Left cardiac atrium (tissue), 4 donors: ENCODE measurements around the gene RGL2. TPM values are rescaled to one million over a fixed set of nuclear protein-coding genes. Genes with fewer than 3 reads are reported as not detected.
A peak's percentile ranks its signal among the peaks of the same experiment; 100 is the strongest.

ENCODE experiments used
- ATAC-seq, 2 donors: fragments of 200-7000 bp; cut with Tn5 transposase; one replicate each; pipeline ENCODE4 v1.9.1; 2020; ENCODE audit warnings: mild to moderate bottlenecking in 2 of 2, moderate library complexity in 2 of 2
- DNase-seq: peaks from one replicate; pipeline ENCODE4 v3.0.0-alpha.2; 2020
- intact Hi-C, 2 donors: fragments of 100-400 bp; cut with DNase I; formaldehyde crosslinking; loops; one replicate each; pipeline versions ENCODE4 v1.14.1 to v1.15.1; 2022 to 2023
- microRNA-seq, 2 donors: library from miRNA; unstranded; fragments of <30 nt; microRNA quantifications; one replicate each; pipeline ENCODE4 v1.2.0, GENCODE V29; 2020
- total RNA-seq, 2 donors: library from RNA; stranded (reverse); fragmentation: NEBNext Ultra II Directional; extraction: Animal tissue kit (Norgen Biotek cat#: 25700); gene quantifications; one replicate each; pipeline ENCODE4 v1.2.1, GENCODE V29; 2021
- donor health status: DM: no; HTN: yes; CAD: no.
- donor health status: DM: no; HTN: yes; CAD: no; lungs with severe emphysema.
- donor health status: DM: yes; HTN: yes; CAD: no.
- donor health status: Dilated cardiomyopathy.

Gene RGL2
- total RNA-seq, 2 donors from 2014 or later = 48.5 to 54.3 TPM

GRCh38 chr6:33251395-33252012 is 47.2 kb downstream of the RGL2 start:
- intact Hi-C loops = no loop called here
- no peak for ATAC-seq

GRCh38 chr6:33250731-33251130 is 48.0 kb downstream of the RGL2 start:
- intact Hi-C loops = no loop called here
- ATAC-seq (no peak), DNase-seq (no peak)

More at GRCh38 chr6:33251395-33252012, 47.2 kb downstream of the RGL2 start:
- DNase-seq = no peak

GRCh38 chr6:33249732-33250630 is 48.8 kb downstream of the RGL2 start:
- intact Hi-C loops = loop anchor here (2.0 to 10.0 kb wide), 5 partner anchors 38 to 355 kb away; no protein-coding TSS in a partner anchor
- ATAC-seq (peak in 1 of 2 donors; percentile 0), DNase-seq (peak; percentile 35)

GRCh38 chr6:33248932-33249731 is 49.6 kb downstream of the RGL2 start:
- ATAC-seq (peak; percentile 95 to 97), DNase-seq (peak; percentile 98)
- intact Hi-C loops = loop anchor here (1.0 to 10.0 kb wide), 6 partner anchors 37 to 354 kb away; no protein-coding TSS in a partner anchor

GRCh38 chr6:33248643-33248931 is 50.2 kb downstream of the RGL2 start:
- DNase-seq (peak; percentile 37), ATAC-seq (peak; percentile 7 to 12)
- intact Hi-C loops = loop anchor here (1.0 to 10.0 kb wide), 6 partner anchors 36 to 354 kb away; no protein-coding TSS in a partner anchor

GRCh38 chr6:33247977-33248642 is 50.6 kb downstream of the RGL2 start:
- DNase-seq (peak; percentile 90), ATAC-seq (peak; percentile 71 to 76)
- intact Hi-C loops = loop anchor here (1.0 to 10.0 kb wide), 6 partner anchors 36 to 353 kb away; no protein-coding TSS in a partner anchor

GRCh38 chr6:33243476-33243875 is 55.3 kb downstream of the RGL2 start:
- intact Hi-C loops = loop anchor here (5.0 to 10.0 kb wide), 3 partner anchors 81 to 349 kb away; no protein-coding TSS in a partner anchor
- no peak for DNase-seq
- ATAC-seq = no peak

GRCh38 chr6:33241968-33242367 is 56.8 kb downstream of the RGL2 start:
- no peak for ATAC-seq
- DNase-seq = no peak
- intact Hi-C loops = loop anchor here (5.0 to 10.0 kb wide), 3 partner anchors 80 to 347 kb away; no protein-coding TSS in a partner anchor

Small RNA genes lying within 50 kb of the gene (microRNA-seq; reads per million reads assigned to microRNA genes)
- gene MIR6834 (0 reads per million in 2 donors), gene MIR6873 (0 reads per million in 2 donors)

Other genes starting within 250 kb of the RGL2 start
- 10 to 100 TPM; 50.5 to 54.1 TPM for gene HLA-DPA1, start 225.3 kb downstream of the RGL2 start, total RNA-seq
- 10 to 100 TPM; 47.8 to 53.8 TPM for gene HLA-DPB1, start 223.0 kb downstream of the RGL2 start, total RNA-seq
- gene COL11A2, start 106.5 kb downstream of the RGL2 start, total RNA-seq = 1 to 10 TPM in 1 of 2 donors, under 1 TPM in 1; 0.94 to 1.3 TPM
- gene RXRB, start 98.3 kb downstream of the RGL2 start, total RNA-seq = 10 to 100 TPM; 32.5 to 39.5 TPM
- gene SLC39A7, start 98.1 kb downstream of the RGL2 start, total RNA-seq = 100 to 1,000 TPM in 1 of 2 donors, 10 to 100 TPM in 1; 80.1 to 132 TPM
- gene HSD17B8, start 94.3 kb downstream of the RGL2 start, total RNA-seq = 10 to 100 TPM; 13.3 to 14.3 TPM
- gene RING1, start 90.4 kb downstream of the RGL2 start, total RNA-seq = 10 to 100 TPM; 29.7 to 30.0 TPM
- gene VPS52, start 27.1 kb downstream of the RGL2 start, total RNA-seq = 10 to 100 TPM; 25.9 to 33.4 TPM
- 1,000 to 10,000 TPM; 1,167 to 1,230 TPM for gene RPS18, start 26.9 kb downstream of the RGL2 start, total RNA-seq
- gene B3GALT4, start 21.8 kb downstream of the RGL2 start, total RNA-seq = 1 to 10 TPM; 7.5 to 9.8 TPM
- gene WDR46, start 9.7 kb downstream of the RGL2 start, total RNA-seq = 10 to 100 TPM; 19.0 to 31.6 TPM
- gene PFDN6, start 9.3 kb downstream of the RGL2 start, total RNA-seq = 10 to 100 TPM; 43.9 to 47.5 TPM
- gene TAPBP, start 15.1 kb upstream of the RGL2 start, total RNA-seq = 10 to 100 TPM; 74.0 to 80.9 TPM
- gene ZBTB22, start 18.8 kb upstream of the RGL2 start, total RNA-seq = 10 to 100 TPM; 14.1 to 15.7 TPM
- gene DAXX, start 24.0 kb upstream of the RGL2 start, total RNA-seq = 10 to 100 TPM; 16.2 to 22.5 TPM
- gene KIFC1, start 92.9 kb upstream of the RGL2 start, total RNA-seq = 1 to 10 TPM in 1 of 2 donors, under 1 TPM in 1; 0.31 to 1.9 TPM
- 10 to 100 TPM; 49.5 to 58.3 TPM for gene PHF1, start 112.1 kb upstream of the RGL2 start, total RNA-seq
- gene CUTA, start 119.2 kb upstream of the RGL2 start, total RNA-seq = 100 to 1,000 TPM; 114 to 126 TPM
- gene SYNGAP1, start 121.1 kb upstream of the RGL2 start, total RNA-seq = 1 to 10 TPM; 9.0 to 9.8 TPM
- 1 to 10 TPM; 4.4 to 5.9 TPM for gene ZBTB9, start 155.6 kb upstream of the RGL2 start, total RNA-seq